Breast epithelium (tissue), 4 donors: ENCODE results near the gene HOXA5. TPM values are rescaled to one million over a fixed set of nuclear protein-coding genes. Genes with fewer than 3 reads are reported as not detected.

Experiments used
- DNase-seq, 2 donors: peaks; one replicate each; pipeline ENCODE4 v3.0.0-alpha.2; 2019; ENCODE audit warnings: low spot score in 2 of 2
- H3K27ac ChIP-seq, 2 donors: fragments of 200-600 bp; sonication (generic) in 1 of 2; one replicate each; pipeline ENCODE4 v1.5.1; 2016 to 2019; ENCODE audit warnings: mild to moderate bottlenecking in 1 of 2
- H3K27me3 ChIP-seq, 2 donors: fragments of 200-600 bp; sonication (generic) in 1 of 2; one replicate each; pipeline versions ENCODE4 v1.5.1 to v1.6.0; 2017 to 2019; ENCODE audit warnings: control low read depth in 1 of 2, mild to moderate bottlenecking in 1 of 2
- H3K36me3 ChIP-seq: fragments of 200-600 bp; one replicate; pipeline ENCODE4 v1.5.1; 2019
- H3K4me1 ChIP-seq, 2 donors: fragments of 200-600 bp; sonication (generic); one replicate each; pipeline ENCODE4 v1.5.1; 2016 to 2019; ENCODE audit warnings: control low read depth in 1 of 2
- H3K4me3 ChIP-seq, 3 donors: fragments of 200-600 bp; sonication (generic); 1 replicate in 2 of 3; 2 replicates in 1 of 3; pipeline ENCODE4 v1.5.1; 2016 to 2019; ENCODE audit warnings: mild to moderate bottlenecking in 3 of 3, moderate library complexity in 2 of 3
- H3K9me3 ChIP-seq, 2 donors: fragments of 200-600 bp; sonication (generic) in 1 of 2; one replicate each; pipeline ENCODE4 v1.5.1; 2016 to 2019; ENCODE audit warnings: control low read depth in 1 of 2
- CTCF ChIP-seq, 3 donors: fragments of 450-650 bp; IDR thresholded peaks; one replicate each; pipeline ENCODE4 v1.5.1; 2016 to 2017; ENCODE audit warnings: antibody characterized with exemption in 3 of 3, mild to moderate bottlenecking in 3 of 3, moderate library complexity in 3 of 3
- POLR2A ChIP-seq: fragments of 450-650 bp; IDR thresholded peaks from one replicate; pipeline ENCODE4 v1.6.1; 2016; ENCODE audit warnings: antibody characterized with exemption, mild to moderate bottlenecking, moderate library complexity
- POLR2AphosphoS5 ChIP-seq, 3 donors: sonication (generic); formaldehyde crosslinking; IDR thresholded peaks; one replicate each; pipeline ENCODE4 v1.6.1; 2017; ENCODE audit warnings: antibody characterized with exemption in 3 of 3
- intact Hi-C: fragments of 100-400 bp; cut with DNase I; formaldehyde crosslinking; loops from one replicate; pipeline ENCODE4 v1.15.1; 2023; ENCODE audit warnings: low total_unique reads
- total RNA-seq, 3 donors: library from RNA; depleted of rRNA; stranded (reverse); fragments of >200 nt; gene quantifications; one replicate each; pipeline ENCODE4 v1.1.0, GENCODE V29; 2016

The HOXA5 gene
- total RNA-seq, 3 donors from 2014 or later = 11.5 to 48.7 (median 22.6) TPM

GRCh38 chr7:27122077-27122910, 21.2 kb downstream of the HOXA5 start:
- peaks cover 0 to 7% of the 10 kb centered on the region in 2 donors for H3K4me1 ChIP-seq
- intact Hi-C loops = no loop called here

GRCh38 chr7:27121684-27122076, 21.8 kb downstream of the HOXA5 start:
- intact Hi-C loops = no loop called here
- Histone ChIP-seq H3K4me3 (peak overlapping the region in 2 of 3 donors; percentile 45 to 64), H3K27me3 (no peaks in the 10 kb centered on the region), H3K9me3 (no peaks in the 10 kb centered on the region), H3K27ac (peak overlapping the region; percentile 95 to 98), H3K36me3 (no peaks in the 10 kb centered on the region), H3K4me1 (peaks cover 0 to 3% of the 10 kb centered on the region in 2 donors)
- DNase-seq = peak in 1 of 2 donors; percentile 2
- TF ChIP-seq CTCF (IDR thresholded peaks at IDR 0.05) (no peak), POLR2AphosphoS5 (IDR thresholded peaks at IDR 0.05) (no peak), POLR2A (no peak)

More at GRCh38 chr7:27122077-27122910, 21.2 kb downstream of the HOXA5 start:
- H3K36me3 ChIP-seq = no peaks in the 10 kb centered on the region
- H3K9me3 ChIP-seq = no peaks in the 10 kb centered on the region
- H3K27me3 ChIP-seq = no peaks in the 10 kb centered on the region
- TF ChIP-seq POLR2A = no peak
- no peak for TF ChIP-seq POLR2AphosphoS5 (IDR thresholded peaks at IDR 0.05)
- no peak for TF ChIP-seq CTCF (IDR thresholded peaks at IDR 0.05)
- H3K27ac ChIP-seq = peak overlapping the region; percentile 95 to 98
- peak in 1 of 2 donors; percentile 30 for DNase-seq
- peak overlapping the region in 2 of 3 donors; percentile 45 to 64 for H3K4me3 ChIP-seq

- peak in 1 of 2 donors; percentile 8 for DNase-seq
- H3K27ac ChIP-seq = peak overlapping the region; percentile 98 to 100
- no peaks in the 10 kb centered on the region for H3K27me3 ChIP-seq
- no peaks in the 10 kb centered on the region for H3K36me3 ChIP-seq
- peaks cover 0 to 3% of the 10 kb centered on the region in 2 donors for H3K4me1 ChIP-seq
- H3K4me3 ChIP-seq = peak overlapping the region in 1 of 3 donors; percentile 28
- H3K9me3 ChIP-seq = no peaks in the 10 kb centered on the region
- intact Hi-C loops = no loop called here
- TF ChIP-seq CTCF (IDR thresholded peaks at IDR 0.05) (no peak), POLR2A (no peak), POLR2AphosphoS5 (IDR thresholded peaks at IDR 0.05) (no peak)
These were observed 24.0 kb downstream of the HOXA5 start for GRCh38 chr7:27119412-27119911.

GRCh38 chr7:27118580-27118979, 24.9 kb downstream of the HOXA5 start:
- H3K9me3 ChIP-seq = no peaks in the 10 kb centered on the region
- intact Hi-C loops = no loop called here
- peak in 1 of 2 donors; percentile 17 for DNase-seq
- H3K27ac ChIP-seq = peak overlapping the region; percentile 98 to 100
- H3K27me3 ChIP-seq = no peaks in the 10 kb centered on the region
- TF ChIP-seq CTCF (IDR thresholded peaks at IDR 0.05) = no peak
- no peak for TF ChIP-seq POLR2AphosphoS5 (IDR thresholded peaks at IDR 0.05)
- TF ChIP-seq POLR2A = no peak
- no peaks in the 10 kb centered on the region for H3K36me3 ChIP-seq
- H3K4me1 ChIP-seq = peaks cover 0 to 3% of the 10 kb centered on the region in 2 donors
- H3K4me3 ChIP-seq = peak overlapping the region in 2 of 3 donors; percentile 73 to 90

GRCh38 chr7:27117887-27118491, 25.5 kb downstream of the HOXA5 start:
- Histone ChIP-seq H3K9me3 (no peaks in the 10 kb centered on the region), H3K27me3 (no peaks in the 10 kb centered on the region), H3K27ac (peak overlapping the region; percentile 98 to 100), H3K4me1 (peaks cover 0 to 3% of the 10 kb centered on the region in 2 donors), H3K4me3 (peak overlapping the region; percentile 2 to 90 (median 73)), H3K36me3 (no peaks in the 10 kb centered on the region)
- no peak for TF ChIP-seq POLR2A
- no peak for TF ChIP-seq POLR2AphosphoS5 (IDR thresholded peaks at IDR 0.05)
- TF ChIP-seq CTCF (IDR thresholded peaks at IDR 0.05) = no peak
- peak in 1 of 2 donors; percentile 14 for DNase-seq
- intact Hi-C loops = no loop called here
